Measurements from ENCODE around the gene ADGRG1.

Gene ADGRG1

GRCh38 chr16:57642160-57643135, 14.0 kb downstream of the ADGRG1 start:
- no peak overlapping the region for H3K4me3 ChIP-seq (ENCODE audit: low read depth, low read length)
- TF ChIP-seq CTCF (IDR thresholded peaks at IDR 0.05; ENCODE audit: insufficient read depth, low read depth, low read length, missing control alignments), result no peak
- no peak for DNase-seq (ENCODE audit: low read depth)

- no peak overlapping the region for H3K4me3 ChIP-seq (ENCODE audit: low read depth, low read length)
- no peak for TF ChIP-seq CTCF (IDR thresholded peaks at IDR 0.05; ENCODE audit: insufficient read depth, low read depth, low read length, missing control alignments)
- no peak for DNase-seq (ENCODE audit: low read depth)
Observed at GRCh38 chr16:57643147-57643874, 14.9 kb downstream of the ADGRG1 start.

- no peak for DNase-seq (ENCODE audit: low read depth)
- no peak overlapping the region for H3K4me3 ChIP-seq (ENCODE audit: low read depth, low read length)
- no peak for TF ChIP-seq CTCF (IDR thresholded peaks at IDR 0.05; ENCODE audit: insufficient read depth, low read depth, low read length, missing control alignments)
Observed at GRCh38 chr16:57643910-57644309, 15.5 kb downstream of the ADGRG1 start.

GRCh38 chr16:57644383-57645014, 16.1 kb downstream of the ADGRG1 start:
- DNase-seq (ENCODE audit: low read depth), result no peak
- H3K4me3 ChIP-seq (ENCODE audit: low read depth, low read length), result no peak overlapping the region
- no peak for TF ChIP-seq CTCF (IDR thresholded peaks at IDR 0.05; ENCODE audit: insufficient read depth, low read depth, low read length, missing control alignments)

- H3K4me3 ChIP-seq (ENCODE audit: low read depth, low read length), result no peak overlapping the region
- no peak for TF ChIP-seq CTCF (IDR thresholded peaks at IDR 0.05; ENCODE audit: insufficient read depth, low read depth, low read length, missing control alignments)
- DNase-seq (ENCODE audit: low read depth), result no peak
Observed at GRCh38 chr16:57645169-57645568, 16.7 kb downstream of the ADGRG1 start.

- no peak overlapping the region for H3K4me3 ChIP-seq (ENCODE audit: low read depth, low read length)
- DNase-seq (ENCODE audit: low read depth), result no peak
- TF ChIP-seq CTCF (IDR thresholded peaks at IDR 0.05; ENCODE audit: insufficient read depth, low read depth, low read length, missing control alignments), result no peak
Observed at GRCh38 chr16:57645691-57646387, 17.4 kb downstream of the ADGRG1 start.
